ENCODE data around the gene IFNG.
"Not testable (repeated sequence)": the region's sequence is repeated elsewhere in the genome, so short reads cannot be mapped to it uniquely, and the experiment has no call there.

Gene IFNG

DNA sequence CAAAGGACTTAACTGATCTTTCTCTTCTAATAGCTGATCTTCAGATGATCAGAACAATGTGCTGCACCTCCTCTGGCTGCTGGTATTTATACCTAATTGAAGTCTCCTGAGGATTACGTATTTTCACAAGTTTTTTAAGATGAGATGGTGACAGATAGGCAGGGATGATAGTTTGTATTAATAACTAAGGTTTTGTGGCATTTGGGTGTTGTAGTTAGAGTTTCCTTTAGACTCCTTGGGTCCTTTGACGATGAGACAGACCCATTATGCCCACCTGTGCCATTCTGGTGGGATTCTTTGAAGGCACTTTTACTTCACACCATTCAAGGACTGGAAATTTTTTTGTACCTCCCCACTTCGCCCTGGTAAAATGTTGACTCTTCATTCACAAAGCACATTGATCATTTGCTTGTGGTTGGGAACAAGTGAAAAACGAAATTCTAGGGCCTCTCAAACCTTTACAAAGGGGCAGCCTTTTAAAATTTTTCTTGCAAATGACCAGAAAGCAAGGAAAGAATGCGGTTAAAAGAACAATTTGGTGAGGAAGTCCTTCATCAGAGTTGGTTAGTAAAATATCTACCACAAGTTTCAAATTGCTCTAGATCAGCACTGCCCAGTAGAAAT, at the start of gene IFNG:
TSS of gene IFNG (minus strand) at position 60 of the 624 bp plus-strand sequence. CDS start 125 bp downstream, outside the sequence.
- DNase-seq (ENCODE audit: low read depth) = no peak

DNA sequence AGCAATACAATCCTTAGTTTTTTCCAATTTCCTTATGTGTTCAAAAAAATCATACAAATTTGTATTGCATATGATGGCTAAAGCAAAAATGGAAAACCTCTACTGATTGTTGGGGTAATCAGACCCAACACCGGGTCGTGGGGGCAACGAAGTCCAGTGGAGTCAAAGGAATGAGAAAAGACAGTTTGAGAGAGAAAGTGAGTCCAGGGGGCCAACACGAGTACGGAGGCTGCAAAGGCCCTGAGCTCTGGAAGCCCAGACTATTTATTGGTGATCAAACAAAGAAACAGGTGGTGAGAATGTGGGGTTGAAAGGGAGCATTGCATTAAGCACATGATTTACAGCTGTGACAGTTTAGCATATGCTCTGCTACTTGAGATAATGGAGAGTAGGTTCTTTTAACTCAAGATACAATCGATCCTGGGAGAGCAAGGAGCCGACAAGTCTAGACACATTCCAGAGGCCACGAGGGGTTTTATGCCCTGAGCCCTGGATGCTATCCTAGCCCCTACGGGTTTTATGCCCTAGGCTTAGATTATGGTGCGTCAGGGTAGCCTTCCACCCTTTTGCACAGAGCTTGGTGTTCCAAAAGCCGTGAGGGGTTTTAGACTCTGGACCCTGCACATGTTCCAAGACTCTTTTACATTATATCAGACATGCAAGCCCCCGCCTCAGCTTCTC, 49.6 kb upstream of the IFNG start:
- not testable (repeated sequence) for DNase-seq (ENCODE audit: low read depth)

DNA sequence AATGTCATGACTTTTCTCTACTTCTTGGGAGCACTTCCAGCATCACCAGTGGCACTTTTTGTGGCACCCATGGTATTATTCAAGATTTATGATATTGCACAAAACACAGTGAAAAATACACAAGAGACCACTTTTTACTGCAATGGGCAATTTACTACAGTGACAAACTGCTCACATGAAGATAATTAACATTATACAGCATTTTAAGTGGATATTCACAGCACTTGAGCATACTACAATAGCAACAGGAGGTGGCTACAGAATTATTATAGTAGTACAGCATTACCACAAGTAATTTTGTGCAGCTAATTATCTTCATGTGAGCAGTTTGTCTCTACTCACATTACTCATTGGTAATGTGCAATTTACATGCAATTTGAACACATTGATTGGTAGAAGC, 47.7 kb upstream of the IFNG start:
- DNase-seq (ENCODE audit: low read depth) = no peak

DNA sequence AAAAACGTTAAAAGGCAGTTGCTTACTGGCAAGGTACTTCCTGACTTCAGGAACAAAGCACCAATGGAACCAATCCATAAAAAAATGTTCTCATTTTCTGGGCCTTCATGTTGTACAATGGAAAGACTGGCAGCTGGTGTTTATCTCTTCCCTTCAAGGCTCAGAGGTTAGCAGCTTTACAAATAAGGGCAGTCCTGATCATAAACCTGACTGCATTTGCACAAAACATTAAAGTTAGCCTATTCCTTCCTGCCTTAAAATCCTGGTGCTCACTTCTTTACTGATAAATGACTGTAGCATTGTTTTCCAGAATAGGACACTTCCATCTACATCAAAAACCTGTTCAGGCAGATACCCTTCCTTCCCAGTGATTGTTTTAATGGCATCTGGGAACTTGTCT, 46.9 kb upstream of the IFNG start:
- no peak for DNase-seq (ENCODE audit: low read depth)

DNA sequence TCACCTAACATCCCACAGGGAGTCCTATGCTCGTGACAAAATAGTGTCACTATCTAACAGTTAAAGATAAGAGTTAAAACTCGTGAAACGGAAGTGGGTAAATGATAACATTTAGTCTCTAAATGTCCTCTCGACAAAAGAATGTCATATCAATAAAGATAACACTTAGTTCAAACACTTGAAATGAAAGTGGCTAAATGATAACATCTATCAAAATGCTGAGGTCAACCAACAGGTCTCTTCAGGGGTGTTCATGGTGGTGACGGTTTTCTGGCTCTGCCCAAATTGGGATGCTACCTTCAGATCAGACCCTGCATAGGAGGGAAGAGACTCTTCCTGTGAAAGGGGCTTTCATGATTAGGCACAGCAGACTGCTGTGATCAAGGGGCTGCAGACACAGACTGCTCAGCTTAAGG, 43.9 kb upstream of the IFNG start:
- no peak for DNase-seq (ENCODE audit: low read depth)

DNA sequence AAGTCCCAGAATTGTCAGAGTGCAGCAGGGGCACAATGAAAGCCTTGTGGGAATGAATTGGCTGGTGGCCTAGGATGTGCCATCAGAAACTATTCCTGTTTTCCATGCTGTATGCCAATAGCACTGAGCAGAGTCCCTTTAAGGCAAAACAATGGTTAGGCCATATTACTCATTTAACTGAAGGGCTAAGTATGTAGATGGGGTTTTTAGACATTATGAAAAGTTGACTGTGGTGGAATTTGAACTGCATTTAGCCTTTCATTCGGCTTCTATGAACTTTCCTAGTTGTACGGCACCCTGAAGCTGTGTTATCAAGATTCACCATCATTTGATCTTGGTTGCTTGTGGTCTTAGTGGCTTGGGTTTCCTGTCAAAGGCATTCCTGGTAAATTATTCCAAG, 41.3 kb upstream of the IFNG start:
- DNase-seq (ENCODE audit: low read depth) = no peak

DNA sequence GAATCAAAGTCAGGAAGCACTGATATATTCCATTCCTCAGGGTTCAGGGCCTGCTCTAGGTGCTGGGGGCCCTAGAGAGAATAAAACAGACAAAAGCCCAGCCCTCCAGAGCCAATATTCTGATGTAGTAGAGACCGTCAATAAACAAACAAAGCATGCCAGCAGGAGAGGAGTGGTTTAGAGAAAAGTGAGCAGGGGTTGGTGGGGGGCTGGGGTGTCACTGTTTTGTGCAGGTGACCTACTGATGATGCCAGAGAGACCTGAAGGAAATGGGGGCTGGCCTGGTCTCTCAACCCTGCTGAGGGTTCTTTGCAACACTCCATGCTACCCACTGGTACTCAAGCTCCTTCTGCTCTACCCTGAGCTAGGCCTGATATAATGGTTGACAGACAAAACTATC, 39.6 kb upstream of the IFNG start:
- no peak for DNase-seq (ENCODE audit: low read depth)

DNA sequence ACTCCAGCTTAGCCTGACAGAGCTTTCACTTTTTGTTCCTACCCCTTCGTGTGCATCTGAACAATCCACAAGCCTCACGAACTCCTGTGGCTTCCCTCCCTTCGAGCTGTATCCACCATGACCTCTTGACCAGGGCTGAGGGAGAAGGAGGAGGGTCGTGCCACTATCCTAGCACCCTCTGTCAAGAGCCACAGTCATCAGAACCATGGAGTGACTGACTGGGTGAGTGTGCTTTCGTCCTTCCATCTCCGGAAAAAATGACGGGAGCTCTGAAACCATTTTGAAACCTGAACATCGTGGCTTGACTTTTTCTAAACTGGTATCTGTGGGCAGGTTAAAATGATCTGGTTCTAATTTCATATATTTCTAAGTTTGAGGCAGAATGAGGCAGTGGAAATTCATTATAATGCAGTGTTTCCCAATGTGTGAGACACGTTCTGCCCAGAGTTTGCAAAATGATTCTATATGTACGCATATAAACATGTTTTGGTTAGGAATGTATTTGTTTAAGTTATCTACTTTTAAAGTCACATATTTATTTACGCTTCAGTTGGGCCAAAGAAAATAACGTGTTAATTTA, 39.1 kb upstream of the IFNG start:
- no peak for DNase-seq (ENCODE audit: low read depth)

DNA sequence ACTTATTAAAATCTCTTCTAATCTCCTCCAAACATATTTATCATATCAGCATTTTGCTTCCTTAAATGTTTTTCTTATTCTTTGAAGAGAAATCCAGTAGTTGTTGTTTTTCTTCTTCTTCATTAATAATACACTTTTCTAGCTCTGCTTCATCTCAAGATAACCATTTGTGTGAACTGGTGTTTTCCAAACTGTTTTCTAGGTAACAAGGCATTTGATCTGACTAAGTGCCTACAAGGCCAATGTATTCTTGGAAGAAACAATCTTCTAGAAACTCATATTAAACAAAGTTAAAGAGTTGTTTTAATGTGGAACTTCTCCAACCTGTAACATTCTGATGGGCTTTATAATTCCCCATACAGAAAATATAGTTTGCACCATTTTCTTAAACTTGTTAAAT, 30.8 kb upstream of the IFNG start:
- no peak for DNase-seq (ENCODE audit: low read depth)

DNA sequence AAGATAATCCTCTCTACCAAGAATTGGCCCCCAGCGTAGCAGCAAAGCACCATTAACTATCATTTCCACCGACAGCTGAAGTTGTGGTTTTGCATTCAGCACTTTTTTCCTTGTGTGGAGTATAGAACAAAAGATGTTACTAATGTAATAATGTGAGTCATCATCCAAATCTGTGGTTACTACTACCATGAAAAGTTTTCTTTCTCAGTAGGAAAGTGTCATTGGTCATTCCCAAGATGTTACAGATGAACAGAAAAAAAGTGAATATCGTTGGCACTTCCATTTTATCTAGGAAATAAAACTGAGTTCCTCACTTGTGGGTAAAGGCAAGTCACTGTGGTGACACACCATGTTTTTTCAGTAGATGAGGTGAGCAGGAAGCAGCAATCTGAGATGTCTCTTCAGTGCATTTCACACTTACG, 30.3 kb upstream of the IFNG start:
- no peak for DNase-seq (ENCODE audit: low read depth)

DNA sequence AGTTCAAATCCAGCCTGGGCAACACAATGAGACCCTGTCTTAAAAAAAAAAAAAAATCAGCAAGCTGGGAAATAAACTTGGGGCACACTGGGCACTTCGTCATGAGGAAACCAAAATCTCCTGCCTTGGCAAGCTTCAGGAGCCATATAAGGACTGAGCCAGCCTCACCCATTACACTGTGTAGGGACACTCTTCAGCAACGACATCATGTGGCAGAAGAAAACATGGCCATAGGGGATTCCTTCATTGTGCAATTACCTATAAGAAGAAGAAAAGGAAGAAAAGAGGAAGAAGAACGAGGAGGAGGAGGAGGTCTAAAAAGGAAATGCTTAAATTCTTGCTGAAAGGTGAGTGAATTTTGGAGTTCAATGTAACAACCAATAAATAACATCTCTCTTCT, 26.1 kb upstream of the IFNG start:
- DNase-seq (ENCODE audit: low read depth) = no peak

DNA sequence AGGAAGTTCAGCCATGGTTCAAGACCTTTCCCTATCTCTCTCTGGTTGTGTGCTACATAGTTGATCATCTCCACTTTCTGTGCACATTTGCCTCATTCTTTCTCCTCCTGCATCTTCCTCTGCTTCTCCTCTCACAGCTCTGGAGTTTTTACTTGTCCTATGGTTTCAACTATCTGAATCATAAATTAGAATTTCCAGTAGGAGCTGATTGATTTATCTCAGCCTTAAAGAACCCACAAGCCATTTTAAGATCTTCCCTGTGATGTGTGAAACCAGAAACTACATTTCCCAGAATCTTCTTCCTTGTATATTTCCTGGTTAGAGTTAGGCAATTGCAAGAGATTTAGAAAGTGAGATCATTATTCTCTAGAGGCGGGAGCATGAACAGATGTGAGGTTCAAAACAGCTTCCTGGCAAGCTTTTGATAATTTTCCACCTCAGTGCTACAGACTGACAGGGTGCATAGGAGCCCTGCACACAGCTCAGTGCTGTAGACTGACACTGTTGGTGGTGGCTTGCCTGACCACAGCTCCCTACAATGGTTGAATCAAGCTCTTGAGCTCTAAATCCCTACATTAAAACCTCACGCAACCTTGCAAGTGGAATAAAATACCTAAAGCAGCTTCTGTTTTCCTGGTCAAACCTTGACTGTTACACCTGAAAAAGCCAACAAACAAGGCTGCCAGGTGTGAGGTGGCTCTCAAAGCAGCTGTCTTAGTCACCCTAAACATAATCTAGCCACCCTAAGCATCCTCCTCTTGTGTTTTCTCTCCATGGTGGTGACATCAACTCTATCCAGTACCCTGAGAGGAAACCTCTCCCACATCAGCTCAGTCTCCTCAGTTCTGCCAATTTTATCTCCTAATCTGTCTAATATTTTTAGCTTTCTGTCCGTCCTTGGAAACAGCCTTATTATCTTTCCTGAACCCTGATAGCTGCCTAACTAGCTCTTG, 21.5 kb upstream of the IFNG start:
- DNase-seq (ENCODE audit: low read depth) = no peak

DNA sequence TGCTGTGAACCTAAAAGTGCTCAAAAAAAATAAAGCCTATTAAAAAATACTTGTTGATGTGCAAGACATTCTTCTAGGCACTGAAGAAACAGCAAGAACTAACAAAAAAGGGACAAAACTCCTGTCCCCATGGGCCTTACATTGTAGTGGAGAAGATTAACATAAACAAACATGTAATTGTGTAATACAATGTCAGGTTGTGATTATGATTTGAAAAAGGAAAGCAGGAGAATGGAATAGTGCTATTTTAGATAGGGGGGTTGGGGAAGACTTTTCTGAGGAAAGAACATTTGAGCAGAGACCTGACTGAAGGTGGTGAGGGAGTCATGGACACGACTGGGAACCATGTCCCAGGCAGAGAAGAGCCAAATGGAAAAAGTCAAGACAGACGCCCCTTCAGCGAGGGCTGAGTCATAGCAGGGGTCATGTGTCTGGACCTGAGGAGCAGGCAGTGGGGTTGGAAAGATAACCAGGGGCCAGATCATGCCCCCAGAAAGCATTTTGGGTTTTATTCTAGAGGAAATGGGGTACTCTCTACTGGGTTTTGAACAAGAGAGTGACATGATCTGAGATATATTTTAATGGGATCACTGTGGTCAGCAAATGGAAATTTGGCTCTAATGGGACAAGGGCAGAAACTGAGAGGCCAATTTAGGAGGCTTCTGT, 19.4 kb upstream of the IFNG start:
- DNase-seq (ENCODE audit: low read depth) = no peak

DNA sequence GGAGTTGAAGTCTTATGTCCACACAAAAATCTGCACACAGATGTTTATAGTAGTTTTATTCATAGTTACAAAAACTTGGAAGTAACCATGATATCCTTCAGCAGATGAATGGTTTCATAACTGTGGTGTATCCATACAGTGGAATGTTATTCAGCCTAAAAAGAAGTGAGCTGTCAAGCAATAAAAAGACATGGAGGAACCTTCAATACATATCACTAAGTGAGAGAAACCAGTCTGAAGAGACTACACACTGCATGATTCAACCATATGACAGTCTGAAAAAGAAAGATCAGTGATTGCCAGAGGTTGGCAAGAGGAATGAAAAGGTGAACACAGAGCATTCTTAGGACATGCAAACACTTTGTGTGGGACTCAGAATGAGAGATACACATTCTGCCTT, 18.6 kb upstream of the IFNG start:
- no peak for DNase-seq (ENCODE audit: low read depth)

DNA sequence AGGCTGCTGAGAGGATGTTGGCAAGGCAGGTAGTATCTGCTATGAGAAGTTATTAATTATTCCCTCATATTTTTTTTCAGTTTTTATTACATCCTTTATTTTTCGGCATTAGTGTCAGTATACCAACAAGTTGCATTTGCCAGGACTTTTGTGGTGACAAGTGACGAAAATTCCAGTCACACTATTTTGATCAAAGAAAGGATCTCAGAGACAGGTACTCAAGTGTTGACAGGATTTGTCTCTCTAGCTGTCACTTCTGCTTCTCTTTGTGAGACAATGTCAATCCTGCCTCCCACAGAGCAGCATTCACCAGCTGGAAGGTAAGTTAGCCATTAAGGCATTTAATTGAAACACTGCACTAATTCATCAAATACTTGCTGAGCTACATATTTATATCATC, 18.0 kb upstream of the IFNG start:
- DNase-seq (ENCODE audit: low read depth) = no peak

DNA sequence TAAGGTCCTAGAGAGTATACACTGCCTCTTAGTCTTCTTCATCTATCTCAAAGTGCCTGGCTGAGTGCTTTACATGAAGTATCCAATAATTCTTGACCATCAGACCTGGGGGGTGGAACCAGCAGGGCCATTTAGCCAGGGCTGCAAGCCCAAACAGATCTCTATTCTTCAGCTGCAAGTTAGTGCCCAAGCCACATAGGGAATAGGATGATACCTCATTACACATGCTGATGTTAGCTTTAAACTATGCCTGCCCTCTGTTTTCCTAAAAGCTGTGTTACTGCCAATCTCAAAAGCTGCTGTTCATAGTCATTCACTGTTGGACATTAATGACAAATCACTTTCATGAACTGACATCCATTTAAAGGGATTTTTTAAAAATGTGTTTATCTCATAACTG, 16.7 kb upstream of the IFNG start:
- DNase-seq (ENCODE audit: low read depth) = no peak

DNA sequence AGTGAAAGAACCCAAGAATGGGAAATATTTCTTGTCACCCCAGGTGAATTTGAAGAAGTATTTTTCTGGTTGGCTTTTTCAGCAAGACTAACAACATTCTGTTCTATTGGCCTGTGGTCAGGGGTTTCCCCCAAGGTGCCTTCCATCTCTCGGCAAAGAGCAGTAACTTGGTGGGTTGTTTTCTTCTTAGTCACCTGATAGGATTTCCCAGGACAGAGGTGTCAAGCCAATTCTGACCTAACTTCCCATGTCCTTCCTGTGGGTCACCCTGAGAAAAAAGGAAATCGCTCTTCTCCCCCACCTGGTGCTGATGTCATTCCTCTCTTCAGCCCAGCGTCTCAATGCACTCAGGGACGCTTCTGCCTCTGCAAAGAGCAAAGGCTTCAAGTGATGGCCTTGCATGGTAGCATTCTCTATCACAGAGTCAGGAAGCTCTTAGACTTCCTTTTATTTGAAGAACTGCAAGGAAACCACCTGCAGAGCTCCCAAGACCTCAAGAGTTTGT, 16.1 kb upstream of the IFNG start:
- DNase-seq (ENCODE audit: low read depth) = peak; percentile 52

DNA sequence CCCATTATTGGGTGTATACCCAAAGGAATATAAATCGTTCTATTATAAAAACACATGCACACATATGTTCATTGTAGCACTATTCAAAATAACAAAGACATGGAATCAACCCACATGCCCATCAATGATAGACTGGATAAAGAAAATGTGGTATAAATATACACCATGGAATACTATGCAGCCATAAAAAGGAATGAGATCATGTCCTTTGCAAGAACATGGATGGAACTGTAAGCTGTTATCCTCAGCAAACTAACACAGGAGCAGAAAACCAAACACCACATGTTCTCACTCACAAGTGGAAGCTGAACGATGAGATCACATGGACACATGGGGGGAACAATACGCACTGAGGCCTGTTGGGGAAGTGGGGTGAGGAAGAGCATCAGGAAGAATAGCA, 15.2 kb upstream of the IFNG start:
- not testable (repeated sequence) for DNase-seq (ENCODE audit: low read depth)

DNA sequence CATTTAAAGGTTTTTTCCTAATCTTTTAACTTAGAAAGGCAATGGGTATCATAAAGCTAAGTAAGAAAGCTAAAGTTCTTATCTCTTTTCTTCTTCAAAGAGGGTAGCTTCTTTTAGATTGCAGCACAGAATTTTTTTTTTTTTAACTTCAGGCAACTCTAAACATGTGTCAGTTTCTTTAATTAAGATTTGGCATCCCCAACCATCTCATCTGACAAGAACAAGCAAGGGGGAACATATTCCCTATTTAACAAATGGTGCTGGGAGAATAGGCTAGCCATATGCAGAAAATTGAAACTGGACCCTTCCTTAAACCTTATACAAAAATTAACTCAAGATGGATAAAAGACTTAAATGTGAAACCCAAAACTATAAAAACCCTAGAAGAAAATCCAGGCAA, 14.3 kb upstream of the IFNG start:
- no peak for DNase-seq (ENCODE audit: low read depth)

DNA sequence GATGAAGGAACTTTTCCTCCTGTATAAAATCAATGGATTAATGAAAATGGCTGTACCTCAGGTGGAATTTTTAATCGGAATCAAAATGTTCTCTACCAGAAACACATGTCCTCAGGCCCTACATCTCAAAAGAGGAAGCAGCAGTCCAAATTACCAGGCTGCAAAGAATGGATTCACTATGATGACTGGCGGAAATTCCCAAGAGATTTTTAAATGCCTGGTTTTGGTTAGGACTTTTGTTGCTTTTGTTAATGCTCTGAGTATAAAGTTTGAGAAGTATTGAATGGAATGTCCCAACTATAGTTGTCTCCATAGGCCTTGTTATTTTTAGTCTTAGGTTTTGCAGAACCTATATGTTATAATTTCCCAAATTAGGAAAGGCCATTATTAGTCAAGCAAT, 11.2 kb upstream of the IFNG start:
- DNase-seq (ENCODE audit: low read depth) = no peak

DNA sequence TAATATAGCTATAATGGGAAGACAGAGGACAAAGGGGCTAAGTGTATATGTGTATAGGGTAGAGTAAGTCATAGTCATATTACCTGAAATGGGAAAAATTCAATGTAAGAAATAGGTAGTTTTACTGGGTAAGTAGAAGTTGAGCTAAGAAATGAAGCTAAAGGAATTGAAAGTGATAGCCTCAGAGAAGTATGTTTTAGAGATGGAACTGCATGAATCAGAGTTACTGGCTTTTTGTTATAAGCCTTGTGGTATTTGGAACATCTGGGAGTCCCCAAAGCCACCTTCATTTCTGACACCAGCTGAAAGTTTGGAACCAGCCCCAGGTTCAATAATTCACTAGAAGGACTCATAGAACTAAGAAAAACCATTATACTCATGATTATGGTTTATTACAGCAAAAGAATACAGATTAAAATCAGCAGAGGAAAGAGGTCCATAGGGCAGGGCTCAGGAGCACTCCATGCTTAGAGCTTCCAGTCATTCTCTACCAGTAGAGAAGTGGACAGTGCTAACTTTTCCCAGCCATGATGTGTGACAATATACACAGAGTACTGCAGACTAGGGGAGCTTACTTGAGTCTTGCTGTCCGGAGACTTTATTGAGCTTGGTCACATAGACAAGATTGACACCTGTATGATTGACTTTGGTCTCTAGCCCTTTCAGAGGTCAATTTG, 9.8 kb upstream of the IFNG start:
- no peak for DNase-seq (ENCODE audit: low read depth)

Measured in T-helper 22 cell (primary cell).